Bone marrow (tissue), 2 donors: ENCODE data around the gene E2F8.
A peak's percentile ranks its signal among the peaks of the same experiment; 100 is the strongest.
"Not testable (repeated sequence)": the region's sequence is repeated elsewhere in the genome, so short reads cannot be mapped to it uniquely, and the experiment has no call there.

Experiments used
- DNase-seq, 2 donors: peaks; one replicate each; lab custom pipeline; 2025; lab: John Stamatoyannopoulos, UW

Gene E2F8, protein sequence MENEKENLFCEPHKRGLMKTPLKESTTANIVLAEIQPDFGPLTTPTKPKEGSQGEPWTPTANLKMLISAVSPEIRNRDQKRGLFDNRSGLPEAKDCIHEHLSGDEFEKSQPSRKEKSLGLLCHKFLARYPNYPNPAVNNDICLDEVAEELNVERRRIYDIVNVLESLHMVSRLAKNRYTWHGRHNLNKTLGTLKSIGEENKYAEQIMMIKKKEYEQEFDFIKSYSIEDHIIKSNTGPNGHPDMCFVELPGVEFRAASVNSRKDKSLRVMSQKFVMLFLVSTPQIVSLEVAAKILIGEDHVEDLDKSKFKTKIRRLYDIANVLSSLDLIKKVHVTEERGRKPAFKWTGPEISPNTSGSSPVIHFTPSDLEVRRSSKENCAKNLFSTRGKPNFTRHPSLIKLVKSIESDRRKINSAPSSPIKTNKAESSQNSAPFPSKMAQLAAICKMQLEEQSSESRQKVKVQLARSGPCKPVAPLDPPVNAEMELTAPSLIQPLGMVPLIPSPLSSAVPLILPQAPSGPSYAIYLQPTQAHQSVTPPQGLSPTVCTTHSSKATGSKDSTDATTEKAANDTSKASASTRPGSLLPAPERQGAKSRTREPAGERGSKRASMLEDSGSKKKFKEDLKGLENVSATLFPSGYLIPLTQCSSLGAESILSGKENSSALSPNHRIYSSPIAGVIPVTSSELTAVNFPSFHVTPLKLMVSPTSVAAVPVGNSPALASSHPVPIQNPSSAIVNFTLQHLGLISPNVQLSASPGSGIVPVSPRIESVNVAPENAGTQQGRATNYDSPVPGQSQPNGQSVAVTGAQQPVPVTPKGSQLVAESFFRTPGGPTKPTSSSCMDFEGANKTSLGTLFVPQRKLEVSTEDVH

DNA sequence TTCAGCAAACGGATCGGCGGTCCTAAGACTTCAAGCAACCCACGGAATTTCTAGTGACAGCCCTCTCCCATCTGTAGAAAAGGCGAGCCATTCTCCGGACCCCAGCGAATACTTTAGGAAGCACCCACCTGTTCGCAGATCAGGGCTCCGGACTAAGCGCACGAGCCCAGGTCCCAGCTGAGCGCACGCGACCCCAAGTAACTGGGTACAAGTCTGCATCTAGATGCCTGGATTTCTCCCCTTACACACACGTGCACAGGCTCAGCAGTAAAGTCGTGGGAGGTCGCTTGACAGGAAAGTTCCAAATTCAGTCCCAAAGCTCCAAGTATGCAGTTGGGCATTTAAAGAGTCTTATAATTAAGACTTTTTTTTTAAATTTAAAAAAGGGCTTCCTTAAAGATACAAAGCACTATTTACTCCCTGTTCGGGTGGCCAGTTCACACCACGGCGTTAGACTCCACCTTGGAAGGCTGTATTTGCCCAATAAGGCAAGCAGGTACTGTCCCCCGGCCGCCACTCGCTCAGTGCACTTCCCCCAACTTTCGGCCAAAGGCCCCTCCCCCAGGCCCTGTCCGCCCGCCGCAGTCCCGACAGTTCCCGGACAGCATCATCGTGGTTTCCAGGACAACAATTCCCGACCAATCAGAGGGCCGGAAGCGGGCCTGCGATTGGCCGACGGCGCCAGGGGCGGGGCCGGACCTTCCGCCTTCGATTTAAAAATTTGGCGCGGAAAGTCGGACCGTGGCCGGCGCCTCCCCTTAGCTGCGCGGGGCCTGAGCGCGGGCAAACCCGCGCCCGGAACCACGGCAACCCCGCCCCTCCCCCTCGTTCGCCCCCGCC, at the start of gene E2F8:
Gene E2F8, minus strand, starts transcription at position 526 of the 840 bp plus-strand sequence. CDS start 824 bp downstream, outside the sequence.
- DNase-seq, result peak; percentile 63 to 73

DNA sequence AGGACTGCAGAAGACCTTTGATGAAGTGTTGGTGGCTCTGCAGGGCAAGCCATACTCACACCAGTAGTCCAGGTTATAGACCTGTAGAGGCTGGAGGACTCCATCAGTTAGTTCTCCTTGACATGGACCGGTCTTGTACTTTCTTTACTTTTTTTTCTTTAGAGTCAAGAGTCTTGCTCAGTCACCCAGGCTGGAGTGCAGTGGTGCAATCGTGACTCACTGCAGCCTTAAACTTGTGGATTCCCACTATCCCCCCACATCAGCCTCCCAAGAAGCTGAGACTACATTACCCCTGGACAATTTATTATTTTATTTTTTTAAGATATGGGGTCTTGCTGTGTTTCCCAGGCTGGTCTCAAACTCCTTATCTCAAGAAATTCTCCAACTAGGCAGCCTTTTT, 49.6 kb upstream of the E2F8 start:
- DNase-seq, result no peak

DNA sequence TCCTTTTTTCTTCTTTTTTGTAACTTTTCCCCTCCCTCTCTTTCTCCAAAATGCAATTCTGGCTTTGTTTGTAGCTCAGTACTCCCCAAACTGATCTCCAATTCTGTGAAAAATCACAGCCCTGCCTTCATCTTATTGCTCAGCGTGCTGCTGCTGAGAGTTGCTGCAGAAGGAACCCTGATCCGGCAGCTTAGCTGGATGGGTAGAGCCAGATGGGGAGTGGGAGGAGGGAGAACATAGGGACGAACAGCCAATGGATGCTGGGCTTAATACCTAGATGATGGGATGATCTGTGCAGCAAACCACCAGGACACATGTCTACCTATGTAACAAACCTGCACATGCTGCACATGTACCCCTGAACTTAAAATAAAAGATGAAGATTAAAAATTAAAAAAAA, 47.5 kb upstream of the E2F8 start:
- no peak for DNase-seq

DNA sequence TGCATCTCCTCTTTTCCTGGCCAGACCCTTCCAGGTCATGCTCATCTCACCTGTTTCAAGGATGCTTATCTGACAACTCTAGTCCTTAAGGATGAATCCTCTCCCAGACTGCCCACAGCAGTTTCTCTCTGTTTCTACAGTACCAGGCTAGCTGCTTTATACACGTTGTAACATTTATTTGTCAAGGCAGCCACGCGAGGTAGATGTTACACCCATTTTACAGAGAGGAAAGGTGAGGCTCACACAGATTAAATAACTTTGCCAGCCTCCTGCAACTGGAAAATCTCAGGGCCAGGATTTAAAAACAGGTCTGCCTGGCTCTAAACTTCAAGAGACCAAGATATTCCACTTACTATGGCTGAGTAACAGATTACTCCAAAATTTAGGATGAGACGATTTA, 45.7 kb upstream of the E2F8 start:
- DNase-seq, result no peak

DNA sequence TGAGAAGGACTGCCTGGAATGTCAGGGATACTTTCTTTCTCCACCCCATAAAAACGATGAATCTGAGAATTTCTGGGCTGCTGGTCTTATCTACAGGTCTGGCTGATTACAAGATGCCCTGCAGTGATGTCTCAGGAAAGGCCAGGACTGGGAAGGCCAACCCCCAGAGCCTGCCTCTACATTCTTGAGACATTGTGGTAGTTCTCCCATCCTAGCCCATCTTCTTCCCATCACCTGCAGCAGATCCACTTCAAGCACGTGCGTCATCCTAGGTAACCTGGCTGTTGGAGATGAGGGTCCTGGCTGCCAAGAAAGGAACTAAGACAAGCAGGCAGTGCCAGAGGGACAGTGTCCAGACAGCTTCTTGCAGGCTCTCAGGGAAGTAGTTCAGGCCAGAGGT, 44.1 kb upstream of the E2F8 start:
- no peak for DNase-seq

DNA sequence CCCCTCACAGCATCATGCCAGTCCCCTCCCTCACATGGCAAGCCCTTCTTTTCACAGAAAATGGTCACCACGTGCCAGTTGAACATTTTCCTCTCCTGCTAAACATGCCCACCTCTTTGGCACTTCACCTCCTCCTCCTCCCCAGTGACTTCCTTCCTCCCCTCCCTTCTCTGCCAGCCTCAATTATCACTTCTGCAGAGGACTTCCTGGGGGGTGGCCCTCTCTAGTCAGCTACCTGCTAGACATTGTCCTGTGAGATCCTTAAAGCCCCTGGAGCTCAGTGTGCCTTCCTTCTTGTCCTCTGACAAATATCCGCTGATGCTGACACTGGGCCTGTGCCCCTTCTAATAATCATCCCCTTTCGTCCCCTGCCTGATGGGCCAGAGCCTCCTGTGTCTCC, 43.2 kb upstream of the E2F8 start:
- no peak for DNase-seq

DNA sequence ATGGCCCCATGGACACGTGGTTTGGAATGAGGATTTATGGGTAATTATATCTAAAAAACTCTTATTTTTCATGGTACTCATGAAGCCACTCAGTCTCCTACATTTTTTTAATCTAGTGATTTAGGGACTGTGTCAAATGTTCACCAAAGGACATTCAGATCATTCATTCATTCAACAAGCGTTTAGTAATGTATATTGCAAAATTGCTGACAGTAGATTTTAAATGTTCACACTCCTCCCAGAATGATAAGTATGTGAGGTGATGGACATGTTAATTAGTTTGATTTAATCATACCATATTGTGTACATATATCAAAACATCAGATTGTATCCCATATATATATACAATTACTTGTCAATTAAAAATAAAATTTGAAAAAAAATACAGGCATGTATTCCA, 40.8 kb upstream of the E2F8 start:
- no peak for DNase-seq

DNA sequence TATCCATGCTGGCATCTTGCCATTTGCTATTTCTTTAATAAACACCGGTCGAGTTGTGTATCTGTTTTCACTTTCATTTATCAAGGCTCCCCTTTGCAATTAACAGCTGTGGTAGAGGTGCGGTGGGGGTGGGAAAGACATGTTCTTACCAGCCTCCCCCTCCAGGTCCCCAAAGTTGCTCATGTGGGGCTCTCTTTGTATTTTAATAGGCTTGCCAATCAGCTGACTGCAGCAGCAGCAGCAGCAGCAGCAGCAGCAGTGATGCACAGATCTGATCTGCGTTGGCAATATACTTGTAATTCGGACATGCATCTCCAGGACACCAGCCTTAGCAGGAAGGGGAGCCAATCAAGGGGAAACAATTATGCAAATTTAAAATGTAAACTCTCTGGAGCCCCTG, 40.3 kb upstream of the E2F8 start:
- DNase-seq, result no peak

DNA sequence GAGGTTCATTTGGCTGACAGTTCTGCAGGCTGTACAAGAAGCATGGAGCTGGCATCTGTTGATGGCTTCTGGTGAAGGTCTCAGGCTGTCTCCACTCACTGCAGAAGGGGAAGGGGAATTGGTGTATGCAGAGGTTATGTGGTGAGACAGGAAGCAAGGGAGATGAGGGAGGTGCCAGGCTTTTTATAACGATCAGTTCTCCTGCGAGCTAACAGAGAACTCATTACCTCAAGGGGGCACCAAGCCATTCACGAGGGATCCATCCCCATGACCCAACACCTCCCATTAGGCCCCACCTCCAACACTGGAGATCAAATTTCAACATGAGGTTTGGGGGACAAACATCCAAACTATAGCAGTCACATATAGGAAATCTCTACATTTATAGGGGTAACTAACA, 38.7 kb upstream of the E2F8 start:
- no peak for DNase-seq

DNA sequence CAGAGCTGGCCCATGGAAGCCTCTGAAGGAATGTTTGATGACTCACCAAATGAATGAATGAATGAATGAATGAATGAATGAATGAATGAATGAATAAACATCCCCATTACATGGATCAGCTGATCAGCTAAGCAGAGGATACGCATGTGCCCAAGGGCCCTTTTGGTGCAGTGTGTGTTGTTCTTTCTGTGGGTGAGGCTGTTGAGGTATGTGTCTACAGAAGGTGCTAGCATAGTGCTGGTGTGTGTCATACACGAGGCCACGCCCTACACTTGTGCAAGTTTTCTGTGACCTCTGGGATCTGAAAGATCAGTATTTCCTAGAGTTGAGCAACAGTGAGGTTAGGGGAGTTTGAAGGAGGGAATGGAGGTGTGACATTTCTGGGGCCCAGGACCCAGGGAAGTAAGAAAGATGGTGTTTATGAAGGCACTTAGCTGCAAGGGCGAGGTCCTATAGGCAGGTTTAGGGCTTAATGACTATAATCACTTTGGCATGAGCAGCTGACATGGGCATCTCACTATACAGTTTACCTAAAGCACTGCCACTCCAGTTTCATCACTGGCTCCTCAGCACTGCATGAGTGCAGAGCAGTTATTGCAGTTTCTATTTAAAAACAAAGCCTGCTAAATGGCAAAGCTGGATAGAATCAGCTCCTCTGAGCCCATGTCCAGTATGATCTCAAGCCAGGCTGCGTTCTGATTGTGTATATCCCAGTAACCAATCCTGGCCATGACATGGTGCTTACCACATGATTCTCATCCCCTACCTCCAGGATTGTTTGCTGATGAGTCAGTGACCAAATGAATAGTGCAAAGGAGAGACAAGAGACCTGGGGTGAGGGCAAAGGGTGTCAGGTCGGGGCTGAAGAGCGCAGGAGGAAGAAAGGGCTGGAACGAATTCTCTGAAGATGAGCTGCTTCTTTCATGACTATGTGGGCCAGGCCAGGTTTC, 36.4 kb upstream of the E2F8 start:
- no peak for DNase-seq

DNA sequence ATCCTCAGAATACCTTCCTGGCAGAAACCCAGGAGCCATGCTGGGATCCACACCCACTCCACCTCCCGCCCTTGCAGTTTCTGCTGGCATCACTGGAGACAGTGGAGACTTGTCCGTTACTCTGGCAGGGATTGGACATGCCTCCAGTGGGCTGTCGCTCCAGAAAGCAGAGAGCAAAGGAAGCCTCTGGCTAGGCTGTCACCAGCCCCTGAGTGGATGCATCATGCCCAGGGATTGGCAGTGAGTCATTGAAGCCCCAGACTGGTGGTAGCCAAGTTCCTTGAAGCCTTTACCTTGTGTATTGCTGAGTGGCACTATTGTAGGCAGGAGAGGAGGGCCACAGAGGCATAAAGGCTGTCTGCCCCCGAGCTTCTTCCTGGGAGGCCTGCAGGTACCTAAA, 34.8 kb upstream of the E2F8 start:
- no peak for DNase-seq

DNA sequence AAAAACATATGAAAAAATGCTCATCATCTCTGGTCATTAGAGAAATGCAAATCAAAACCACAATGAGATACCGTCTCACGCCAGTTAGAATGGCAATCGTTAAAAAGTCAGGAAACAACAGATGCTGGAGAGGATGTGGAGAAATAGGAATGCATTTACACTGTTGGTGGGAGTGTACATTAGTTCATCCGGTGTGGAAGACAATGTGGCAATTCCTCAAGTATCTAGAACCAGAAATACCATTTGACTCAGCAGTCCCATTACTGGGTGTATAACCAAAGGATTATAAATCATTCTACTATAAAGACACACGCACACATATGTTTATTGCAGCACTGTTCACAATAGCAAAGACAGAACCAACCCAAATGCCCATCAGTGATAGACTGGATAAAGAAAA, 32.5 kb upstream of the E2F8 start:
- not testable (repeated sequence) for DNase-seq

DNA sequence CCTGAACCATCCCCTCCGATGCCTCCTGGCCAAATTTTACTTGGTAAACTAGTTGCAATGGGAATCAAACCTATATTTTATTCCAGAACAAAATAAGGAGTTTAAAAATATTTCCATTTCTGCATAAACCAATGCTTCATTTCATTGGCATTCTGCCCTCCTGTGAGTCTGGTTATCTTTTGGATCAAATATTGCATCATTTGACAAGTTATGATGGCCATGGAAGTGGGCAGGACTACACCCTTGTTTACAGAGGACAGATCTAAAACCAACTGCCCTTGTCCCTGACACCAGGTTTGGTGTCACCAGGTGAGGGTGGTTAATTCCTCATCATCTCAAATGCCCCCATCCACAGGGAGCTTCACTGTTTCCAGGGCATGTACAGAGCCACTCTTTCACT, 28.2 kb upstream of the E2F8 start:
- DNase-seq, result no peak

DNA sequence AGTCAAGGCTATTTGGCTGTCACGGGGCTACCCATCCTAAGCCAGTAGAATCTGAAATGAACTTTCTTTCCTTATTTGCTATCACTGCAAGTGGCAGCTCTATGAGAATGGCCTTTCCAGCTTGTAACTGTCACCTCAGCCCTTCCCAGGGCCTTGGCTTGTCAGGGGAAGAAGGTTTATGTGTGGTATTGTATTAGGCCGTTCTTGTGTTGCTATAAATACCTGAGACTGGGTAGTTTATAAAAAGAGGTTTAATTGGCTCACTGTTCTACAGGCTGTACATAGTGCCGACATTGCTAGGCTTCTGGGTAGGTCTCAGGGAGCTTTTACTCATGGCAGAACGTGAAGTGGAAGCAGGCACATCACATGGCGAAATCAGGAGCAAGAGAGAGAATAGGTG, 26.8 kb upstream of the E2F8 start:
- no peak for DNase-seq

DNA sequence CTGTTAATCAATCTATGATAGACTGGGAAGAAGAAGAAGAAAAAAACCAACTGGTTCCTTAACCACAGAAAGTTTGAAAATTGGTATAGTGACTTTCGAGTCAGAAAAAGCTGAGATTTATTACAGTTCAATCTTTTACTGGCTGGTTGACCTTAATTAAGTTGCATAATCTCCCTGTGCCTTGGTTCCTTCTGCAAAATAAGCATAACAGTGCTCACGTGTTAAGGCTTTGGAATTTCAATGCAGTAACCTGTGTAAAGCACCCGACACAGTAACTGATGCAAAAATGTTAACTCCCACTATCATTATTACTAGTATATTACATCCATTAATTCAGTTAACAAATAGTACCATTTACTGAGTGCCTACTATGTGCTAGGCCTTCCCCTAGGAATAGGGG, 22.6 kb upstream of the E2F8 start:
- no peak for DNase-seq

DNA sequence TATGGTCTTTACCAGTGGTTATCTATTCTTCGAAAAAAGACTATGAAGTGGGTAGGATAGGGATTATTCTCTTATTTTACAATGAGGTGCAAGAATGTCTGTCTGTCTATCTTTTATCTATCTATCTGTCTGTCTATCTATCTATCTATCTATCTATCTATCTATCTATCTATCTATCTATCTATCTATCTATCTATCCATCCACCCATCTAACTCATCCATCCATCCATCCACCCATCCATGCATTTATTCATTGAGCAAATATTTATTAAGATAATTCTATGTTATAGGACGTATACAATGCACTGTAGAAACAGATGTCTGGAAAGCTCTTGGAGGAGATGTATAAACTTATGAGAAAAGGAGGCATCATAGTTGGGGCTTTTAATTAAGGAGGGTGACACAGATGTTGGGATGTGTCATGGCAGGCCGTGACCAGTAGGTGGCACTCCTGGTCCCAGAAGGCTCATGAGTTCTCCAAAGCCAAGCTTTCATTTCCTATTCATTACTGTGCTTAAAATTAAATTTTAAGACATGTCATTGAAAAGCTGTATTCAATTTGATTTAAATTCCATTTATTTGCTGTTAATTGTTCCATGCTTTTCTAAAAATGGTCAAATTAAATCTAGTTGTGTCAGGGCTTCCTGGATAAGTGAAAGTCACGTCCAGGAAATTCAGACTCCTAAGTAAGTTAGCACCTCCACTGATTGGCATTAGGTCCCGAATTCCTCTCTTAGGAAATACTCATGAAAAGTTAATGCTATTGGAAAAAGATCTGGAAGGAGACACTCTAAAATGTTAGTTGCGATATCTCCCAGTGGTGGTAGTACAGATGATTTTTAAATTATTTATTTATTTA, 19.0 kb upstream of the E2F8 start:
- DNase-seq, result peak in 1 of 2 donors; percentile 40

DNA sequence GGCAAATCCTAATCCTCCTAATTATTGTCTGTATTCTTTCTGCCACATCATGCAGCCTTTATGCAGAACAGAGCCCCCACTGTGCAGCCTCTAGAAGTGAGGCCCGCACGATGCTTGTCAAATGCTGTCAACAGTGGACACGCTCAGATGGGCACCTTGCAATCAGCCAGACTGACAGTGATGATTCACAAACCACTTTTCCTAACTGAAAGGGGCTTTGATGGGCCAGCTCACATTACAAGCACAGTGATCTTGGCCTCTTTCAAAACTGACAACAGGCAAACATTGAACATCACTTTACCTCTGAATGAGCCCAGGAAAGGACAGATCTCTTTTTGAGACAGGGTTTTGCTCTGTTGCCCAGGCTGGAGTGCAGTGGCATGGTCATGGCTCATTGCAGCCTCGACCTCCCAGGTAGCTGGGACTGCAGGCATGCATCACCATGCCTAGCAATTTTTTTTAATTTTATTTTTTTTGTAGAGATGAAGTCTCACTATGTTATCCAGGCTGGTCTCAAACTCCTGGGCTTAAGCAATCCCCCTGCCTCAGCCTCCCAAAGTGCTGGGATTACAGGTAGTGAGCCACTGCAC, 18.0 kb upstream of the E2F8 start:
- DNase-seq, result no peak

DNA sequence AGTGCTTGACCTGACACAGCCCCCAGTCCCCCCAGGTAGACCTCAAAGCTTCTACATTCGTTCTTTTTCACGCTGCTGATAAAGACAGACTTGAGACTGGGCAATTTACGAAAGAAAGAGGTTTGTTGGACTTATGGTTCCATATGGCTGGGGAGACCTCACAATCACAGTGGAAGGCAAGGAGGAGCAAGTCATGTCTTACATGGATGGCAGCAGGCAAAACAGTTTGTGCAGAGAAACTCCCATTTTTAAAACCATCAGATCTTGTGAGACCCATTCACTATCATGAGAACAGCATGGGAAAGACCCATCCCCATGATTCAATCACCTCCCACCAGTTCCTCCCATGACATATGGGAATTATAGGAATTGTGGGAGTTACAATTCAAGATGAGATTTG, 13.7 kb upstream of the E2F8 start:
- not testable (repeated sequence) for DNase-seq

DNA sequence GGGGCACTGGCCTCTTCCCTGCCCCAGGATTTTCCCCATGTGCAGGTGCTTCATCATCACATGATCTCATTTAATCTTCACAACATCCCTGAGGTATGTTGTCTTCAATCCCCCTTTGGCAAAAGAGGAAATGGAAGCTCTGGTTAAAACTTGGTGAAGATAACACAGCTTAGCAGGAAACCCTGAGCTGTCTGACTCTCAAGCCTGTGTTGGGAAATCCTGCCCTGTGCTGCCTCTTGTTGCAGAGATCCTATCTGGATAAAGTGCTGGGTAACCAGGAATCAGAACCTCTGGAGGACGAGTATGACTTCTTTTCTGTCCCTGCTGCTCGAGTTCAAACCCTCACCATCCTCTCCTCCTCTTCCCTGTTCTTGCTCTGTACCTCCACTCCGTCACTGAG, 13.1 kb upstream of the E2F8 start:
- no peak for DNase-seq
